Duodenal mucosa (tissue), 2 donors: ENCODE data around the gene TWF2.

Experiments used
- H3K27ac ChIP-seq: one replicate; pipeline ENCODE4 v1.7.0; 2013; ENCODE audit warnings: low read depth, low read length
- H3K27me3 ChIP-seq, 2 donors: one replicate each; pipeline ENCODE4 v1.7.0; 2013; ENCODE audit warnings: low read length in 2 of 2, control low read depth in 1 of 2; ENCODE audit not compliant: insufficient read depth in 2 of 2, control insufficient read depth in 1 of 2
- H3K36me3 ChIP-seq, 2 donors: one replicate each; pipeline ENCODE4 v1.7.0; 2013; ENCODE audit warnings: low read length in 2 of 2, control low read depth in 1 of 2; ENCODE audit not compliant: insufficient read depth in 2 of 2, control insufficient read depth in 1 of 2
- H3K4me1 ChIP-seq, 2 donors: one replicate each; pipeline ENCODE4 v1.7.0; 2013; ENCODE audit warnings: low read length in 2 of 2, control low read depth in 1 of 2; ENCODE audit not compliant: insufficient read depth in 2 of 2, control insufficient read depth in 1 of 2
- H3K4me3 ChIP-seq, 2 donors: one replicate each; pipeline ENCODE4 v1.7.0; 2013; ENCODE audit warnings: low read length in 2 of 2, low read depth in 1 of 2
- H3K9ac ChIP-seq, 2 donors: one replicate each; pipeline ENCODE4 v1.7.0; 2013; ENCODE audit warnings: low read length in 2 of 2, low read depth in 1 of 2
- H3K9me3 ChIP-seq, 2 donors: one replicate each; pipeline ENCODE4 v1.7.0; 2013; ENCODE audit warnings: low read length in 2 of 2, control low read depth in 1 of 2; ENCODE audit not compliant: control insufficient read depth in 1 of 2

Gene TWF2

DNA sequence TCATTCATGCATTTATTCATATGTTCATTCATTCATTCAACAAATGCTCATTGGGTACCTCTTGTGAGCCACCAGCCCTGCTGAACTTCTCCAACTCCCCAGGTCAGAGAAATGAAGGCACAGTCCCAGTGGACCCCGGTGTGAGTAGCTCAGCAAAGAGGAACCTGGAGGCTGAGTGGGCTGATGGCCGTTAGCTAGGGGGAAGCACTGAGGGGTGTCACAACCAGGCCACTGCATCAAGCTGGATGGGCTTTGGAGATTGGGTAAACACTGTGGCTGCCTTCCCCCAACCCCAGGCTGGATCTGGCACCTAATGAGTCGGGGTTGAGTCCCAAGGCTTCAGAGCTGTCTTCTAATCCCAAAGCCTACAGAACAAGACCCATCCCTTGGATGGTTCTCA is 53.1 kb downstream of the TWF2 start:
- peaks cover 16 to 25% of the 10 kb centered on the region in 2 donors for H3K4me1 ChIP-seq

DNA sequence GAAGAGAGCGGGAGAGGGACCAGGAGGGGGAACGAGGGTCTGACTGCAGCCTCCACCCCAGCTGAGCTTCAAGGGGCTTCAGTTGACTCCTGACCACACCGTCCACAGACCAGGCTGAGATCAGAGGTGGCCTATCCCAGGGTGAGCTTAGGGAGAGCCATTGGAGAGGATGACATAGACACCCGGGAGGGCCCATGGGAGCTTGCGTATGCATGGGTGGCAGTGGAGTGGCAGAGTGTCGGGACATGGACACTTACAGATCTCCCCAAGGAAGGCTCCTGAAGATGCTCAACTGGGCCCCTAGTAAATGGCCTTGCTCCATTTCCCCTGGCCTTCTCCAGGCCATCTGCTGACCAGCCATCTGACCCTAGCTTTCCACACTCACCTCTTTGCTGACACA is 53.6 kb downstream of the TWF2 start:
- H3K9ac ChIP-seq: no peak overlapping the region
- H3K27ac ChIP-seq: no peak overlapping the region
- no peaks in the 10 kb centered on the region for H3K36me3 ChIP-seq
- no peaks in the 10 kb centered on the region for H3K27me3 ChIP-seq
- no peaks in the 10 kb centered on the region for H3K9me3 ChIP-seq
- peaks cover 11 to 20% of the 10 kb centered on the region in 2 donors for H3K4me1 ChIP-seq
- H3K4me3 ChIP-seq: no peak overlapping the region

More for the DNA sequence above, 53.1 kb downstream of the TWF2 start:
- H3K9ac ChIP-seq: no peak overlapping the region
- H3K27ac ChIP-seq: no peak overlapping the region
- no peak overlapping the region for H3K4me3 ChIP-seq
- H3K36me3 ChIP-seq: no peaks in the 10 kb centered on the region
- H3K9me3 ChIP-seq: no peaks in the 10 kb centered on the region
- no peaks in the 10 kb centered on the region for H3K27me3 ChIP-seq

GRCh38 chr3:52184690-52185089 is 54.3 kb downstream of the TWF2 start:
- peaks cover 9 to 13% of the 10 kb centered on the region in 2 donors for H3K4me1 ChIP-seq
- H3K27me3 ChIP-seq: no peaks in the 10 kb centered on the region
- H3K9me3 ChIP-seq: no peaks in the 10 kb centered on the region
- H3K27ac ChIP-seq: no peak overlapping the region
- H3K4me3 ChIP-seq: no peak overlapping the region
- H3K36me3 ChIP-seq: no peaks in the 10 kb centered on the region
- no peak overlapping the region for H3K9ac ChIP-seq

DNA sequence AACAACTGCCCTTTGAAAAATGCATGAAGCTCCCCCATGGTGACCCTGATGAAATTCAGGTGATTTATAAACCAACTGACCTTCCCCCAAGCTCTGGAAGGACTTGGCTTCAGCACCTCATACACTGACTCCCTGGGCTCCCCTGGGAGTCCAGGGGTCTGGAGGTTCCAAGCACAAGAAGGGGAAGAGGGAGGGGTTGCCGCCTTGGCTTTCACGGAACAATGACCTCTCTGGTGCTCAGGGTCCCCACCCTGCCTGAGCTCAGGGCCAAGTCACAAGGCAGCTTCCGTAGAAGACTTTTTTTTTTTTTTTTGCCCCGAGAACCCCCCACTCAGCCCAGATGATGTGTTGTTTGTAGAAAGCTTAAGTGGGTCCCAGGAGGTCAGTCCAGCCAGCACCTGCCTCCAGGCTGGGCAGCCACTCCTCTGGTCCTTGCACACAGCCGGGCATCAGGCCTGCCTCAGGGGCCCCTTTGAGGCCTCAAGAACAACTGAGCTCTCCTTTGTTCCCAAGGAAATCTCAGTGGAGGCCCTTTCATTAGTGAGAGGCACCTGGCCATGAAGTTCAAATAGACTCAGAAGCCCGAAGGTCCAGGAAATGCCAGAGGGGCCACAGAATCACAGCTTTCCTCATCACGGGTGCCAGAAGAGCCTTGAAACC is 55.0 kb downstream of the TWF2 start:
- no peaks in the 10 kb centered on the region for H3K36me3 ChIP-seq
- H3K27me3 ChIP-seq: no peaks in the 10 kb centered on the region
- H3K27ac ChIP-seq: no peak overlapping the region
- H3K9me3 ChIP-seq: no peaks in the 10 kb centered on the region
- peaks cover 6 to 11% of the 10 kb centered on the region in 2 donors for H3K4me1 ChIP-seq
- H3K9ac ChIP-seq: no peak overlapping the region
- no peak overlapping the region for H3K4me3 ChIP-seq

DNA sequence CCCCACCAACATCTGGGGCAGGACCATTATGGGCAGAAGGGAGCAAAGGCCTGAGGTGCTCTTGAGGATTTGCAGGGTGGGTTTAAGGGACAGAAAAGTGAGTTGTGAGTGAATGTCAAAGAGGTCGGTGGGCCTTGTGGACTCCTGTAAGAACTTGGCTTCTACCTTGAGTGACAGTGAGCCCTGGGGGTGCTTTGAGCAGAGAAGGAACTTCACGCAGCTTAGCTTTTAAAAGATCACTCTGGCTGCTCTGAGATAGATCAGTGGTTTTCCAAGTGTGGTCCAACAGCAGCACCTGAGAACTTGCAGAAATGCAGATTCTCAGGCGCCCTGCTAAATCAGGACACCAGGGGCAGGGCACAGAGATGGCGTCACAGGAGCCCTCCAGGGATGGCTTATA is 56.3 kb downstream of the TWF2 start:
- no peaks in the 10 kb centered on the region for H3K36me3 ChIP-seq
- H3K9ac ChIP-seq: no peak overlapping the region
- H3K27me3 ChIP-seq: no peaks in the 10 kb centered on the region
- no peaks in the 10 kb centered on the region for H3K9me3 ChIP-seq
- H3K27ac ChIP-seq: no peak overlapping the region
- no peak overlapping the region for H3K4me3 ChIP-seq
- peaks cover 5 to 6% of the 10 kb centered on the region in 2 donors for H3K4me1 ChIP-seq

DNA sequence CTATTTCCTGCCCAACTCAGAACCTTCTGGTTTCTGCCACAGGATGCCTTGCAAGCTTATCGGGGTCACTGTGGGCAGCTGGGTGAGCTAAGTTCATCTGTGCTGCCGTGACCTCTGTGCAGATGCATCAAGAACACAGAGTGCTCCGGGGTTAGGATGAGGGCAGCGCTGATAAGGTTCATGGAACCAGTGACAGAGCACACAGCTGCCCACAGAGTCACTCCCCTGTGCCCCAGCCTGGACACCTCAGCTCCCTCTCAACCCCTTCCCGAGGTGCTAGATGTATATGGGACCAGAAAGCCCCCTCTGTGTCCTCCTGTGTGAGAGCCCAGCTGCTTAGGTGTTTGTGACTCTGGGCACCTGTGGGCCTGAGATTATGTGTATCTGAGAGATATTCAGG is 56.8 kb downstream of the TWF2 start:
- H3K4me1 ChIP-seq: peaks cover 5 to 6% of the 10 kb centered on the region in 2 donors
- no peaks in the 10 kb centered on the region for H3K27me3 ChIP-seq
- no peak overlapping the region for H3K4me3 ChIP-seq
- H3K9ac ChIP-seq: no peak overlapping the region
- H3K36me3 ChIP-seq: no peaks in the 10 kb centered on the region
- no peak overlapping the region for H3K27ac ChIP-seq
- H3K9me3 ChIP-seq: no peaks in the 10 kb centered on the region

DNA sequence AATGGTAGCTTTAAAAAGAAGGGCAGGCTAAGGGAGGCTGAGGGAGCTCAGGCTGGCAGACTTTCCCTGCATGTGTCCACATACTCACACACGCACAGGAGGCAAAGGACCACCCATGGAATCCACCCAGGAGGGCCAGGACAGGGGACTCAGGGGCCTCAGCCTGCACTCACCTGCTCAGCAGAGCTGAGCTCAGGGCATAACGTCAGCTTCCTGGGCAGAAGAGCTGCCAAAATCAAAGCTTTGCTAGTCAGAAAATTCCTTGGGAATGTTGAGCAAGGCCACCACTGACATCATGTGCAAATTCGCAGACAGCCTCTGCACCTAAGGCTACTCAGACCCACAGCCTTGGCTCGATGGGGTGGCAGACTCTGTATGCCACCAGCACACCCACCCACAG is 57.4 kb downstream of the TWF2 start:
- Histone ChIP-seq H3K4me3 (no peak overlapping the region), H3K9me3 (no peaks in the 10 kb centered on the region), H3K4me1 (peaks cover 5 to 6% of the 10 kb centered on the region in 2 donors), H3K9ac (no peak overlapping the region), H3K27ac (no peak overlapping the region), H3K27me3 (no peaks in the 10 kb centered on the region), H3K36me3 (no peaks in the 10 kb centered on the region)
